MM.1S (cell line): Measurements from ENCODE around the gene RIPPLY3.

ENCODE experiments used
- CTCF ChIP-seq: fragments of 300-600 bp; sonication (generic); IDR thresholded peaks from 2 replicates; pipeline ENCODE4 v1.5.1; 2016; ENCODE audit warnings: antibody characterized with exemption, low read length, mixed read lengths
- EZH2 ChIP-seq: fragments of 300-600 bp; sonication (generic); optimal IDR thresholded peaks from 2 replicates; pipeline ENCODE3; 2017; ENCODE audit warnings: low read depth, mild to moderate bottlenecking, antibody characterized with exemption, low read length, mixed read lengths

GRCh38 chr21:36987845-36988244 is 18.7 kb upstream of the RIPPLY3 start:
- no peak for TF ChIP-seq CTCF
- no peak for TF ChIP-seq EZH2
